Keratinocyte (primary cell): ENCODE data around the gene CLCN1. TPM values are rescaled to one million over a fixed set of nuclear protein-coding genes. Genes with fewer than 3 reads are reported as not detected.

ENCODE experiments used
- DNase-seq: peaks from one replicate; pipeline ENCODE4 v3.0.0-alpha.2; 2011; ENCODE audit warnings: low read depth, missing footprints, low spot score
- FAIRE-seq: peaks from 2 replicates; lab custom pipeline; 2011; peaks lifted over from hg19 to GRCh38; lab: Jason Lieb, UNC
- H2AFZ ChIP-seq: 2 replicates; pipeline ENCODE4 v1.6.0; 2012; ENCODE audit warnings: low read length, control low read depth, inconsistent platforms; ENCODE audit not compliant: control insufficient read depth
- H3K27ac ChIP-seq: 2 replicates; pipeline ENCODE4 v1.5.1; 2011; ENCODE audit warnings: low read length; ENCODE audit not compliant: control insufficient read depth, insufficient read depth
- H3K27me3 ChIP-seq: 3 replicates; pipeline ENCODE4 v1.6.0; 2011; ENCODE audit warnings: low read length; ENCODE audit not compliant: control insufficient read depth, insufficient read depth; ENCODE audit errors: extremely low read depth
- H3K36me3 ChIP-seq, 2 experiments: 2 replicates in 1 of 2; 3 replicates in 1 of 2; pipeline ENCODE4 v1.5.1; 2011; ENCODE audit warnings: low read length in 2 of 2, mild to moderate bottlenecking in 1 of 2; ENCODE audit not compliant: control insufficient read depth in 2 of 2, insufficient read depth in 2 of 2; ENCODE audit errors: extremely low read depth in 1 of 2
- H3K4me1 ChIP-seq: 3 replicates; pipeline ENCODE4 v1.5.1; 2011; ENCODE audit warnings: low read length; ENCODE audit not compliant: control insufficient read depth, insufficient read depth; ENCODE audit errors: extremely low read depth
- H3K4me2 ChIP-seq: 3 replicates; pipeline ENCODE4 v1.6.0; 2011; ENCODE audit warnings: low read depth, low read length; ENCODE audit not compliant: control insufficient read depth, insufficient read depth; ENCODE audit errors: extremely low read depth
- H3K4me3 ChIP-seq, 3 experiments: fragments of 200-600 bp in 1 of 3; sonication (generic) in 1 of 3; 2 replicates in 2 of 3; 3 replicates in 1 of 3; pipeline ENCODE4 v1.5.1; 2011 to 2016; ENCODE audit warnings: low read length in 3 of 3, mild to moderate bottlenecking in 3 of 3, control low read depth in 2 of 3, inconsistent platforms in 1 of 3, low read depth in 1 of 3, mixed read lengths in 1 of 3, mixed run types in 1 of 3, moderate library complexity in 1 of 3; ENCODE audit not compliant: control insufficient read depth in 2 of 3, insufficient read depth in 2 of 3; ENCODE audit errors: extremely low read depth in 1 of 3
- H3K79me2 ChIP-seq: 2 replicates; pipeline ENCODE4 v1.6.0; 2012; ENCODE audit warnings: low read length; ENCODE audit not compliant: control insufficient read depth, insufficient read depth
- H3K9ac ChIP-seq: 3 replicates; pipeline ENCODE4 v1.6.0; 2011; ENCODE audit warnings: low read length; ENCODE audit not compliant: control insufficient read depth, insufficient read depth; ENCODE audit errors: extremely low read depth
- H3K9me1 ChIP-seq: 3 replicates; pipeline ENCODE4 v1.6.0; 2011; ENCODE audit warnings: low read length; ENCODE audit not compliant: control insufficient read depth, insufficient read depth; ENCODE audit errors: extremely low read depth
- H3K9me3 ChIP-seq: 2 replicates; pipeline ENCODE4 v1.5.1; 2012; ENCODE audit warnings: low read depth, low read length; ENCODE audit not compliant: control insufficient read depth
- H4K20me1 ChIP-seq: 3 replicates; pipeline ENCODE4 v1.6.0; 2011; ENCODE audit warnings: low read length; ENCODE audit not compliant: control insufficient read depth, insufficient read depth; ENCODE audit errors: extremely low read depth
- CTCF ChIP-seq, 3 experiments: IDR thresholded peaks in 1 of 3; conservative IDR thresholded peaks in 1 of 3; optimal IDR thresholded peaks in 1 of 3; 2 replicates in 2 of 3; 3 replicates in 1 of 3; pipeline versions ENCODE3 to v1.5.1; 2011; ENCODE audit warnings: low read length in 3 of 3, mild to moderate bottlenecking in 3 of 3, moderate library complexity in 2 of 3, control low read depth in 1 of 3, inconsistent platforms in 1 of 3; ENCODE audit not compliant: insufficient read depth in 2 of 3; ENCODE audit errors: extremely low read depth in 1 of 3
- EZH2 ChIP-seq: IDR thresholded peaks from one replicate; pipeline ENCODE4 v1.6.1; 2012; ENCODE audit warnings: inconsistent platforms, mild to moderate bottlenecking, low read length, moderate library complexity
- dilution Hi-C: fragments of 300-500 bp; cut with MboI; formaldehyde crosslinking; loops from one replicate; pipeline ENCODE4 v1.7.0; 2020; ENCODE audit warnings: low sequenced_read_pairs; ENCODE audit not compliant: extremely low pct_ligation_motif_present
- polyA plus RNA-seq, 5 experiments: library from polyadenylated mRNA; depleted of rRNA in 3 of 5; stranded (reverse) in 3 of 5; stranded (forward) in 1 of 5; unstranded in 1 of 5; fragments of >200 nt; gene quantifications; 1 replicate in 1 of 5; 2 replicates in 3 of 5; 3 replicates in 1 of 5; pipeline versions ENCODE4 v1.2.1 to v1.2.3, GENCODE V29; 2011 to 2012; ENCODE audit warnings: missing spikeins in 2 of 5, low read depth in 1 of 5, low replicate concordance in 1 of 5

The CLCN1 gene
- polyA plus RNA-seq, 1 donor (not counting 4 experiments of a cell fraction or from before 2014, with no cell fraction given): not detected

DNA sequence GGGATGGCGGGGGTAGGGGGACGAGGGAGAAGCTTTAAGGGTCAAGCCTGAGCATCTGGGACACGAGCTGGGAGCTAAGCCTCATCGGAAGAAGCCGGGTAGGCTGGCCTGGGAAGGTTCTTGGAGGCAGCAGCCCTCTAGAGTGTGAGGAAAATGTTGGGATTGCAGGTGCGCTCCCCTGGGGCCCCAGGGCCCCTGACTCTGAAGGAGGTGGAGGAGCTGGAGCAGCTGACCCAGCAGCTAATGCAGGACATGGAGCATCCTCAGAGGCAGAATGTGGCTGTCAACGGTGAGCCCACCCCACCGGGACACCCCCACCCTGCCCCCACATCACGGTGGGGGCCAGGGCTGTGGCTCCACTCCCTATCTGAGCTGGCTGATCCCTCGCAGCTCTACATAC lies 72.1 kb downstream of the CLCN1 start:
- Histone ChIP-seq H3K27ac (no peak overlapping the region), H3K4me1 (peaks cover 24% of the 10 kb centered on the region), H3K4me2 (no peak overlapping the region), H3K79me2 (peaks cover 41% of the 10 kb centered on the region), H3K9ac (no peak overlapping the region), H3K27me3 (no peaks in the 10 kb centered on the region), H3K36me3 (peaks cover 52 to 67% of the 10 kb centered on the region in 2 experiments), H3K9me1 (peaks cover 6% of the 10 kb centered on the region), H4K20me1 (peaks cover 44% of the 10 kb centered on the region), H3K4me3 (no peak overlapping the region), H3K9me3 (no peaks in the 10 kb centered on the region), H2AFZ (no peak overlapping the region)
- no peak for FAIRE-seq
- dilution Hi-C loops: no loop called here
- TF ChIP-seq EZH2: no peak
- TF ChIP-seq CTCF (optimal IDR thresholded peaks at IDR 0.05 in 1 of 3, IDR thresholded peaks at IDR 0.05 in 1 of 3, conservative IDR thresholded peaks at IDR 0.05 in 1 of 3; ENCODE audit: extremely low read depth in 1 of 3, insufficient read depth in 2 of 3, low read length in 3 of 3): no peak
- DNase-seq: no peak

DNA sequence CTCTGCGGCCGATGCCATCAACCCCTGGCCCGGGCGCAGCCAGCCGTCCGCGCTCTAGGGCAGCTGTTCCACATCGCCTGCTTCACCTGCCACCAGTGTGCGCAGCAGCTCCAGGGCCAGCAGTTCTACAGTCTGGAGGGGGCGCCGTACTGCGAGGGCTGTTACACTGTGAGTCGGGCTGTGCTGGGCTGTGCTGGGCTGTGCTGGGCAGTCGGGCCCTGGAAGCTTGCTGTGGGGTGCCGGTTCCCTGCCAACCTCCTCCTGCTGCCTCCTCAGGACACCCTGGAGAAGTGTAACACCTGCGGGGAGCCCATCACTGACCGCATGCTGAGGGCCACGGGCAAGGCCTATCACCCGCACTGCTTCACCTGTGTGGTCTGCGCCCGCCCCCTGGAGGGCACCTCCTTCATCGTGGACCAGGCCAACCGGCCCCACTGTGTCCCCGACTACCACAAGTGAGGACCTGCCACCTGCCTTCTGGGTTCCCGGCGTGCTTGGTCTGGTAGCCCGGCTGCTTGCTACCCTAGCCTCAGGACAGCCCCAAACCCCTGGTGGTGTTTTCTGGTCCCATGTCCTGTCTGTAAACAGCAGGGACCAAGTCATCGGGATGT lies 72.7 kb downstream of the CLCN1 start:
- H3K4me3 ChIP-seq: no peak overlapping the region
- no peak for DNase-seq
- no peaks in the 10 kb centered on the region for H3K27me3 ChIP-seq
- peaks cover 36% of the 10 kb centered on the region for H3K79me2 ChIP-seq
- H3K4me1 ChIP-seq: peaks cover 18% of the 10 kb centered on the region
- no peaks in the 10 kb centered on the region for H3K9me3 ChIP-seq
- H3K4me2 ChIP-seq: no peak overlapping the region
- H4K20me1 ChIP-seq: peaks cover 43% of the 10 kb centered on the region
- peaks cover 4% of the 10 kb centered on the region for H3K9me1 ChIP-seq
- dilution Hi-C loops: no loop called here
- no peak for TF ChIP-seq EZH2
- peak in 1 of 3 experiments; percentile 16 for TF ChIP-seq CTCF (optimal IDR thresholded peaks at IDR 0.05 in 1 of 3, IDR thresholded peaks at IDR 0.05 in 1 of 3, conservative IDR thresholded peaks at IDR 0.05 in 1 of 3; ENCODE audit: extremely low read depth in 1 of 3, insufficient read depth in 2 of 3, low read length in 3 of 3)
- H3K27ac ChIP-seq: no peak overlapping the region
- FAIRE-seq: no peak
- no peak overlapping the region for H2AFZ ChIP-seq
- peaks cover 52 to 65% of the 10 kb centered on the region in 2 experiments for H3K36me3 ChIP-seq
- H3K9ac ChIP-seq: no peak overlapping the region
